HG03342 (cell line): Measurements from ENCODE around the gene PRICKLE4.
"Not testable (repeated sequence)": the region's sequence is repeated elsewhere in the genome, so short reads cannot be mapped to it uniquely, and the experiment has no call there.

ENCODE experiments used
- ATAC-seq: cut with Tn5 transposase; IDR thresholded peaks from one replicate; pipeline ENCODE4 v1.9.1; 2021; ENCODE audit warnings: mild to moderate bottlenecking, moderate library complexity; ENCODE audit not compliant: unreplicated experiment

Gene PRICKLE4

GRCh38 chr6:41790045-41790444, 9.5 kb downstream of the PRICKLE4 start:
- ATAC-seq, result no peak

GRCh38 chr6:41791305-41791704, 10.7 kb downstream of the PRICKLE4 start:
- no peak for ATAC-seq

- no peak for ATAC-seq
Measured at GRCh38 chr6:41791984-41792383, 11.4 kb downstream of the PRICKLE4 start.

GRCh38 chr6:41796474-41796873, 15.9 kb downstream of the PRICKLE4 start:
- no peak for ATAC-seq

GRCh38 chr6:41798901-41799558, 18.4 kb downstream of the PRICKLE4 start:
- no peak for ATAC-seq

- ATAC-seq, result no peak
Measured at GRCh38 chr6:41799559-41799911, 19.0 kb downstream of the PRICKLE4 start.

GRCh38 chr6:41801380-41801779, 20.8 kb downstream of the PRICKLE4 start:
- no peak for ATAC-seq

- ATAC-seq, result no peak
Measured at GRCh38 chr6:41805830-41806774, 25.5 kb downstream of the PRICKLE4 start.

- ATAC-seq, result no peak
Measured at GRCh38 chr6:41811095-41811494, 30.5 kb downstream of the PRICKLE4 start.

GRCh38 chr6:41811946-41812345, 31.4 kb downstream of the PRICKLE4 start:
- ATAC-seq, result not testable (repeated sequence)

- ATAC-seq, result no peak
Measured at GRCh38 chr6:41813469-41813868, 32.9 kb downstream of the PRICKLE4 start.

- no peak for ATAC-seq
Measured at GRCh38 chr6:41813956-41814355, 33.4 kb downstream of the PRICKLE4 start.

GRCh38 chr6:41814629-41815028, 34.0 kb downstream of the PRICKLE4 start:
- no peak for ATAC-seq

- no peak for ATAC-seq
Measured at GRCh38 chr6:41815587-41815986, 35.0 kb downstream of the PRICKLE4 start.

- no peak for ATAC-seq
Measured at GRCh38 chr6:41818271-41819054, 37.9 kb downstream of the PRICKLE4 start.

GRCh38 chr6:41821266-41821665, 40.7 kb downstream of the PRICKLE4 start:
- no peak for ATAC-seq

- no peak for ATAC-seq
Measured at GRCh38 chr6:41822021-41822420, 41.4 kb downstream of the PRICKLE4 start.

- ATAC-seq, result no peak
Measured at GRCh38 chr6:41823178-41823577, 42.6 kb downstream of the PRICKLE4 start.

GRCh38 chr6:41824571-41825569, 44.3 kb downstream of the PRICKLE4 start:
- no peak for ATAC-seq

- no peak for ATAC-seq
Measured at GRCh38 chr6:41826343-41827022, 45.9 kb downstream of the PRICKLE4 start.
